NCI-H1930 (cell line): ENCODE data around the gene SLC25A41.

Source experiments
- DNase-seq, 2 experiments: peaks; one replicate each; lab custom pipeline; 2025; lab: John Stamatoyannopoulos, UW

SLC25A41 gene

DNA sequence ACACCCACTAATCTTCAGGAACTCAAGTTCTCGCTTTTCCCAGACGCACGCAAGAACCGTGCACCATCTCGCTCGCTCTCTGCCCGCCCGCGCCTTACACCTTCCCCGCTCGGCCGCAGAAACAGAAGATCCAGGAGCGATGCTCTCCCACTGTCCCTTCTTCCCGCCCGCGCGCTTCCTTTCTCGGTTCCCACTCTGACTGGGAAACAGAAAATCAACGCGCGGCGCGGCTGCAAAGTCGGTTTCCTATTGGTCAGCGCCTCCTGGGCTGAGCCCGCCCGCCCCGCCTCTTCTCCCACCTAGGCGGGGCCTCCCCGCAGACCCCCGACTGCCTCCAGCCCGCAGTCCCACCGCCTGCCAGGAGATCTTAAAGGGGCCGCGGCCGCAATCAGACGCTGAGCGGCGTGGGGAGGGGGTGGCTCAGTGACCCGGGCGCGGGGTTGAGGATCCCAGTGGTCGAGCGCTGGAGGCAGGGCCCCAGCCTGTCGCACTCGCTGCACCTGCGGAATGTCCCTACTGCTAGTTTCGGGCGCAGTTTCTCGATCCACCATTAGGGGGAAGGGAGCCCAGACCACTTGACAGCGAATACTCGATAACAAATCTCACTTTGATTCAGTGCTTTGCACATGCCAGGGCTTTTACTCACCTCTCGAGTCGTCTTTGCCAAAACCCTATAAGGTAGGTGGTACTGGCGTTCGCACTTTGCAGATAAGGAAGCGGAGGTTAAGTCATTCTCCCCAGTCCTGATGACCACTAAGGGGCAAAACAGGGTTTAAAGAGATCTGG is 26.7 kb upstream of the SLC25A41 start:
- peak; percentile 85 to 93 for DNase-seq

DNA sequence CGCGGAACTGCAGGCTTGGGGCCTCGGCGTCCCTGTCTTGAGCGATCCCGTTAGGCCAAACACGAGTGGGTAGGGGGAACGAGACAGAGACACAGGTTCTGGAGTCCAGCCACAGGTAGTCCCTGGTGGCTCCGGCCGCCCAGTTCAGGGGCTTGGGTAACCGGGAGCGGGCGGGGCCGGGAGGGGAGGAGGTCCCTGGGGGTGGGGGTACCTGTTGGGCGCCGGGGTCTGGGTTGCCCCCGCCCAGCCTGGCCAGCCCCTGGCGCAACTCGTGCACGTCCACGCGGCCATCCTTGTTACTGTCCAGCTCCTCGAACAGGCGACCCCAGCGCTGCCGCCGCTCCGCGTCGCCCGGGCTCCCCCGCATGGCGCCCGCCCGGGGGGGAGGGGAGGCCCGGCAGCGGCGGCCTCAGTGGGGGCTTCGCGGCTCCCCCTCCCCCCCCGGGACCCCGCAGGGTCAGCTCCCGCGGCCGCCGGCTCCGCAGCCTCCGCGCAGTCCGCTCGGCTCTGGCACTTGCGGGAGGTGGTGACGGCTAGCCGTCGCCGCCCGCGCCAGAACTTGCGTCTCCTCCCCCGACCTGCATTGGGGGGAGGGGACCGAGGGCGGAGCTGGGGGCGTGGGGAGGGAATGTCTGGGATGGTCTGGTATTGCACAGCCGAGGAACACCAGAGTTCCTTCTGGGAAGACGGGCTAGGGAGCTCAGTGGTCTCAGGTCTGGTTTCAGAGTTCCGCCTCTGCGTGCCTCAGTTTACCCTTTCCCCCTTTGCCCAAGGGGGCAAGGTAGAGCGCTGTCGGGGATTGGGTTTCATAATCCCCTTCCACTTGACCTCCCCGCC is 25.9 kb upstream of the SLC25A41 start, which contains the start of gene SLC25A23:
Gene SLC25A23 (minus strand): TSS at position 531 of the 837 bp plus-strand sequence. CDS start 164 bp downstream, at position 367.
- peak; percentile 17 to 41 for DNase-seq

GRCh38 chr19:6458695-6459261 is 25.2 kb upstream of the SLC25A41 start:
- DNase-seq: no peak

- no peak for DNase-seq
Observed at GRCh38 chr19:6457958-6458694, 24.6 kb upstream of the SLC25A41 start.

DNA sequence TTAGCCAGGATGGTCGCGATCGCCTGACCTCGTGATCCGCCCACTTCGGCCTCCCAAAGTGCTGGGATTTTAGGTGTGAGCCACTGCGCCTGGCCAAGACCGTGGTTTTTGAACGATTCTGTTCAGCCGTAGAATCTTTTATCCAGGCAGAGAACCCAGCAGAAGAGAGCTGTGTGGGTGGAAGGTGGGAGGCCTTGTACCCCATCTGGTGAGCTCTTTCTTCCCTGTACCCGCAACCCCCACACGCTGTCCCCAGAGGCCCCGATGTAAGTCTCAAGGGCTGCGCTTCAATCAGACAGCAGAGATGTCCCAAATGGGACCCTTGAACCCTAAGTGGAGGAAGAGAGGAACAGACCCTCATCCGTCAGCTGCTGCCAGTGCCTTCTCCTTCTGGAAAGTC is 22.4 kb upstream of the SLC25A41 start:
- DNase-seq: no peak

GRCh38 chr19:6453951-6454565 is 20.5 kb upstream of the SLC25A41 start:
- DNase-seq: no peak

GRCh38 chr19:6452899-6453298 is 19.3 kb upstream of the SLC25A41 start:
- DNase-seq: no peak

GRCh38 chr19:6452223-6452614 is 18.7 kb upstream of the SLC25A41 start:
- no peak for DNase-seq

DNA sequence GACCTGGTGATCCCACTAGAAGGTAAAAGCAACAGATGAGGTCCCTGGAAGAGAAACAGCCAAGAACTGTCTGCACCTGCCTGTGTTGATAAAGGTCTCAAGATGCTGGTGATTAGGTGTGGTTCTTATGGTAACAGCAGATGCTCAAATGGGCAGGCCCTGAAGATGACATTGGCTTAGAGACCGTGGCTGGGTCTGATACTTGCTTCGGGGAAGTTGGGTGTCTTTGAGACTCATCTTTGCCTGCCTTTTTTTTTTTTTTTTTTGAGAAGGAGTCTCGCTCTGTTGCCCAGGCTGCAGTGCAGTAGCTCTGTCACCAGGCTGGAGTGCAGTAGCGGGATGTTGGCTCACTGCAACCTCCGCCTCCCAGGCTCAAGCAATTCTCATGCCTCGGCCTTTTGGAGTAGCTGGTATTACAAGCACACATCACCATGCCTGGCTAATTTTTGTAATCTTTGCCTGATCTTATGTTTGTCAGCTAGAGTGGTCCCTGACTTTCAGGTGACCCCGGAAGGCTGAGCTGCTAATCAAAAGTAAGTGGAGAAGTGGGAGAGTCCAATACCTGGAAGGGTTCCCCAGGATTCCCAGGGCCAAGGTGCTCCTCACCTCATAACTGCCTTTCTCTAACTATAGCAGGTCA is 18.1 kb upstream of the SLC25A41 start:
- DNase-seq: no peak

DNA sequence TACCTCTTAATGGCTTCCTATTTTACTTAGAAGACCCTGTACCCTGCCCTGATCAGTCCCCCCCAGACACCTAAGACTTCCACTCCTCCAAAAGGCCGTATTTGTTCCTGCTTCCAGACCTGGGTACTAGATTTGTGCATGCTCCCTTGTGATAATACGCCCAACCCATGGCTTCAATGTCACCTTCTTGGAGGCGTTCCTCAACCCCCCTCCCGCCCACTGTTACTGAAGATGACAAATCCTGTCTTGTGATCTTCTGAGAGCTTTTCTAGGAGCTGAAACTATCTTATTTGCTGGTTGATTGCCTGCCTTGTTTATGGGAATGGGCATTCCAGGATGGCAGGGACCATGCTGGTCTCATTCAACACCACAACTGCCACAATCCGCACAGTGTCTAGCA is 16.6 kb upstream of the SLC25A41 start:
- no peak for DNase-seq

DNA sequence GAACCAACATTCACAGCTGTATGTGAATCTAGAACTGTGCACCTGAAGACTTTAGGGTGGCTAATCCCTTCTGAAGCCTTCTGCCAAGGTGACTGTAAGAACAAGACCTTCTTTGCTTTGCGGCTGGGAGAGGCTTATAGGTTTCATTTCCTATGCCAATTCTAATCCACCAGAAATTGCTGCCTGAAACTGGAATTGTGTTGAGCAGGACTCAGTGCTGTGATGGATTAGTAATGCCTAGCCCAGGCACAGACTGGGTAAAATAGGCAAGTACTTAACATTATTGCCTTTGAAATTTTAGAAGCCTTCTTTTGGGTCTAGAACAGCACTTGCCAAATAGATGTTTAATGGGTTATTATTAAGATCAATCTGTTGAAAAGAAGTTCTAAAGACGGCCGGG is 14.5 kb upstream of the SLC25A41 start:
- DNase-seq: no peak

- no peak for DNase-seq
Observed at GRCh38 chr19:6446452-6446851, 12.9 kb upstream of the SLC25A41 start.

DNA sequence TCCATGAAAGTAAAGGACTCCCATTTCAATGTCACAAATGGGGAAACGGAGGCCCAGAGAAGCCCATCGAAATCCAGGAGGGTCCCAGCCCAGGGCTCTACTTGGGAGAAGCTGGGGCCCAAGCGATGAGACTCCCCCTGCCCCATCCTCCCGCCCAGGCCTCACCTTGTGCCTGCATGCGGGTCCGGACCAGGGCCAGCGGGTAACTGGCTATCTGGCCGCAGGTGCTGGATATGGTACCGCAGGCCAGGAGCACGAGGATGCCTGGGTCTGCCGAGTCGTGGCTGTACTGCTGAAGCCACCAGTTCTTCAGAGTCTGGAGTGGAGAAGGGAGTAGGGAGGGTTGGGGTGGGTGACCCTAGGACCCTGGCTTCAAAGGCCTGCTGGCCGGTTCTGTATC is 10.4 kb upstream of the SLC25A41 start:
- DNase-seq: no peak

DNA sequence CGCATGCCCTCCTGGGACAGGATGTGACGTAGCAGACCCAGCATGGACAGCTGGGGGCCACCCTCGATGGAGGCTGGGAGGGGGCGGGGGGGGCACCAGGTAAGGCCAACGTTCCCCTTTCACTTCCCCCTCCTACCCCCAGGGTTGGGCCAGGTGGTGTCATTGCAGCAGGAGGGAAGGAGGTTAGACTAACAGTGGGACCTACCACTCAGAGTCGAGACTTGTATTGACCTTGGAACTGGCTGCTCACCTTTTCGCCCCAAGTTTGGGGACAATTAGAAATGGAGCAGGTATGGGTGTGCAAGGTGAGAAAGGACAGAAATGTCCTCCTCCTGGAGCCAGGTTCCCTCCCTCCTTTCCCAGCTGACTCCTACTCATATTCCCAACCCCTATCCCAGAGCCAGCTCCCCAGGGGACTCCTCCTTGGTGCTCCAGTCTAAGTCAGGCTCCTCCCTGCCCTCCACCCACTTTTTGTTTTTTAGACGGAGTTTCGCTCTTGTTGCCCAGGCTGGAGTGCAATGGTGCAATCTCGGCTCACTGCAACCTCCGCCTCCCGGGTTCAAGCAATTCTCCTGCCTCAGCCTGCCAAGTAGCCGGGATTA is 8.6 kb upstream of the SLC25A41 start:
- no peak for DNase-seq

- no peak for DNase-seq
Observed at GRCh38 chr19:6440905-6441304, 7.3 kb upstream of the SLC25A41 start.

GRCh38 chr19:6439743-6440142 is 6.2 kb upstream of the SLC25A41 start:
- DNase-seq: no peak

GRCh38 chr19:6433165-6433564 is 398 bp downstream of the SLC25A41 start:
- DNase-seq: no peak

DNA sequence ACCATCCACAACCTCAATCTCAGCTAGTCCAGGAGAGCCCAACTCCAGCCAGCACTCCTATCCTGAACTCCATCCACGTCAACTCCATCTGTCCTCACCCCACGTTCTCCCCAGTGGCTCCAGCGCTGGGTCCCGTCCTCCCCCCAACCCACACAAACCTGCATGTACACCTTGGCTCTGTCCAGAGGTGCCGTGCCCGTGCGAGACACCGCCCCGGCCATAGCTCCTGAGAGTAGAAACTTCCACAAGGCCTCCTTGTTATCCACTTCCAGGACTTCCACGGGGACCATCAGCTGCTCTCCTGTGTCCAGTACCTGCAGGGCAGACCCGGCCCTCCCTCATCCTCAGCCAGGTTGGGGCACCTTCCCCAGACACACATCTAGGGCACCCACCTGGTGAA is 1.7 kb downstream of the SLC25A41 start:
- DNase-seq: no peak

DNA sequence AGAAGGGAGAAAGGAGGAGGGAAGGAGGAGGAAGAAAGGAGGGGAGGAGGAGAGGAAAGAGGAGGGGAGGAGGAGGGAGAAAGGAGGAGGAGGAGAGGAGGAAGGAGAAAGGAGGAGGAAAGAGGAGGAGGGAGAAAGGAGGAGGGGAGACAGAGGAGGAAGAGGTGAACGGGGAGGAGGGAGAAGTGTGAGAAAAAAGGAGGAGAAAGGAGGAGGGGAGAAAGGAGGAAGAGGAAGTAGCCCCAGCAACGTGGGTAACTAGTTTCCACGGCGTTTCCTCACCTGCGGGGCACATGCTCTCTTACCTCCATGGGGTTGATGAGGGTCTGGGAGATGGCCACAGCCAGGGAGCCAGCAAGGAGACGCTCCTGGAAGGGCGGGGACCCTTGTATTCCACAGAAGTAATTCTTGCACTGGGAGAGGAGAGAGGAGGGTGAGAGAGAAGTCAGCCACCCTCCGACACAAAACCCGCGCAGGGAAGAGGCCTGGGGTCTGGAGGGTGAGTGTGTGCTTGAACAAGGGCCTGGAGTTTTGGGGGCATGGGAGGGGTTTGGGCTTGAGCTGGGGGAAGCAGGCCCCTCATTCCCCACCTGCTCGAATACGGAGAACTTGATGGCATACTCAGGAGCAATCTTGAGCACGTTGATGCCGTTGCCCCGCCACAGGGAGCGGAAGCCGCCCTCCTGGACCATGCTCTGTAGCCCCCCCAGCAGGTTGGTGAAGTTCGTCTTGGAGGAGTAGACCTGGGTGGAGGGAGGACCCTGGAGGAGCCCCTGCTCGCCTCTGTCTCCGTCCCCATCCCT is 3.9 kb downstream of the SLC25A41 start:
- DNase-seq: no peak
